ENCODE results near the gene ZFP64. TPM values are rescaled to one million over a fixed set of nuclear protein-coding genes. Genes with fewer than 3 reads are reported as not detected.

ZFP64 gene
- polyA plus RNA-seq, 1 experiment = 29.0 TPM

GRCh38 chr20:52168116-52168515 is 23.5 kb downstream of the ZFP64 start:
- ChIA-PET CTCF (interaction anchor here (0.6 kb wide), 1 partner anchor 1729 kb away, joined by 3 read pairs; no protein-coding TSS in a partner anchor), POLR2A (no interaction called here)
- TF ChIP-seq CTCF (IDR thresholded peaks at IDR 0.05; ENCODE audit: insufficient read depth, low read depth, low read length) = no peak
- peaks cover 9% of the 10 kb centered on the region for H3K36me3 ChIP-seq (ENCODE audit: control insufficient read depth, insufficient read depth, low read length)
- DNase-seq (ENCODE audit: low read depth) = no peak
- H3K4me3 ChIP-seq (ENCODE audit: low read depth, low read length) = no peak overlapping the region
- H3K27me3 ChIP-seq (ENCODE audit: control insufficient read depth, insufficient read depth, low read length) = no peaks in the 10 kb centered on the region

- ChIA-PET CTCF (interaction anchor here (2.0 kb wide), 1 partner anchor 11 kb away, joined by 5 read pairs; no protein-coding TSS in a partner anchor), POLR2A (no interaction called here)
- DNase-seq (ENCODE audit: low read depth) = no peak
- H3K27me3 ChIP-seq (ENCODE audit: control insufficient read depth, insufficient read depth, low read length) = no peaks in the 10 kb centered on the region
- peaks cover 9% of the 10 kb centered on the region for H3K36me3 ChIP-seq (ENCODE audit: control insufficient read depth, insufficient read depth, low read length)
- H3K4me3 ChIP-seq (ENCODE audit: low read depth, low read length) = no peak overlapping the region
- TF ChIP-seq CTCF (IDR thresholded peaks at IDR 0.05; ENCODE audit: insufficient read depth, low read depth, low read length) = no peak
These were observed 24.2 kb downstream of the ZFP64 start for GRCh38 chr20:52167232-52167840.

DNA sequence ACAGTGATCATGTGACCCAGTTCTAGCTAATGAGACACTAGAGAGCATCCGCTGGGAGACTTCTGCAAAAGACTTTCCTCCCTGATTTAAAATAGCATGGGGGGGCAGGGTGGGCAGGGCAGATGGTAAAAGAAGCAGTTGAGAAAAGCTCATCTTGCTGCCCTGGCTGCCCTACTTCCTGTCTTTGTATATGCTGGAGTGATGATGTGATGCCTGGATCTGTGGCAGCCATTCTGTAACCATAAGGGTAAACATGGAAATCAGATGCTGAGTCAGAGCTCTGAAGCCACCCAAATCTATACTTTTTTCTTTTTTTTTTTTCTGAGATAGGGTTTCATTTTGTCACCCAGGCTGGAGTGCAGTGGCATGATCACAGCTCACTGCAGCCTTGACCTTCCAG is 25.4 kb downstream of the ZFP64 start:
- H3K36me3 ChIP-seq (ENCODE audit: control insufficient read depth, insufficient read depth, low read length) = peaks cover 7% of the 10 kb centered on the region; the same call in 1 of the 2 replicates
- H3K27me3 ChIP-seq (ENCODE audit: control insufficient read depth, insufficient read depth, low read length) = no peaks in the 10 kb centered on the region
- DNase-seq (ENCODE audit: low read depth) = no peak
- TF ChIP-seq CTCF (IDR thresholded peaks at IDR 0.05; ENCODE audit: insufficient read depth, low read depth, low read length) = no peak
- ChIA-PET CTCF (interaction anchor here (0.9 to 2.0 kb wide), 2 partner anchors 9 to 38 kb away, joined by 4 to 5 read pairs; no protein-coding TSS in a partner anchor), POLR2A (no interaction called here)
- no peak overlapping the region for H3K4me3 ChIP-seq (ENCODE audit: low read depth, low read length)

GRCh38 chr20:52160621-52161204 is 30.9 kb downstream of the ZFP64 start:
- no peak for TF ChIP-seq CTCF (IDR thresholded peaks at IDR 0.05; ENCODE audit: insufficient read depth, low read depth, low read length)
- H3K27me3 ChIP-seq (ENCODE audit: control insufficient read depth, insufficient read depth, low read length) = no peaks in the 10 kb centered on the region
- DNase-seq (ENCODE audit: low read depth) = no peak
- peaks cover 13% of the 10 kb centered on the region; the same call in 1 of the 2 replicates for H3K36me3 ChIP-seq (ENCODE audit: control insufficient read depth, insufficient read depth, low read length)
- ChIA-PET CTCF (interaction anchor here (1.1 to 2.9 kb wide), 4 partner anchors 9 to 32 kb away, joined by 3 to 11 read pairs (median 4); no protein-coding TSS in a partner anchor), POLR2A (no interaction called here)
- H3K4me3 ChIP-seq (ENCODE audit: low read depth, low read length) = no peak overlapping the region

- H3K27me3 ChIP-seq (ENCODE audit: control insufficient read depth, insufficient read depth, low read length) = no peaks in the 10 kb centered on the region
- no peak for TF ChIP-seq CTCF (IDR thresholded peaks at IDR 0.05; ENCODE audit: insufficient read depth, low read depth, low read length)
- CTCF ChIA-PET = interaction anchor here (1.1 to 2.9 kb wide), 3 partner anchors 9 to 12 kb away, joined by 3 to 11 read pairs (median 4); no protein-coding TSS in a partner anchor
- H3K36me3 ChIP-seq (ENCODE audit: control insufficient read depth, insufficient read depth, low read length) = peaks cover 12% of the 10 kb centered on the region; the same call in 1 of the 2 replicates
- POLR2A ChIA-PET = no interaction called here
- no peak for DNase-seq (ENCODE audit: low read depth)
- H3K4me3 ChIP-seq (ENCODE audit: low read depth, low read length) = no peak overlapping the region
These were observed 31.5 kb downstream of the ZFP64 start for GRCh38 chr20:52160049-52160570.
